Tracheal epithelial cell (primary cell): ENCODE measurements around the gene PRRC2B. TPM values are rescaled to one million over a fixed set of nuclear protein-coding genes. Genes with fewer than 3 reads are reported as not detected.

Experiments
- total RNA-seq: library from RNA; depleted of rRNA; stranded (reverse); fragments of >200 nt; gene quantifications from 2 replicates; pipeline ENCODE4 v1.2.1, GENCODE V29; 2014

PRRC2B gene
- total RNA-seq, result 35.4 and 43.1 TPM in 2 replicates

GRCh38 chr9:131393622-131394463 is at the start of gene PRRC2B:
Gene PRRC2B (plus strand): TSS chr9:131394086. CDS start chr9:131430145, 36,059 bp downstream.

GRCh38 chr9:131502781-131503625 is 109.1 kb downstream of the PRRC2B start, which contains the start of gene POMT1:
Gene POMT1 (plus strand): TSS chr9:131502918. CDS start chr9:131504219, 1,301 bp downstream.

GRCh38 chr9:131530920-131531832 is 137.3 kb downstream of the PRRC2B start, which contains the start of gene UCK1:
Gene UCK1 (minus strand): TSS chr9:131531263. CDS start chr9:131531174, 89 bp downstream.

GRCh38 chr9:131545003-131545785 is 151.3 kb downstream of the PRRC2B start, which contains the start of gene PRRT1B:
Gene PRRT1B (plus strand): TSS chr9:131545523. CDS start chr9:131545616, 93 bp downstream.

Other genes starting within 250 kb of the PRRC2B start
- gene FAM78A, start 117.6 kb upstream of the PRRC2B start, total RNA-seq, result 0.72 TPM in 1 of 2 replicates, not detected in the other
- gene PLPP7, start 104.4 kb upstream of the PRRC2B start, total RNA-seq, result 2.2 TPM in 1 of 2 replicates, not detected in the other
- 14.1 and 26.7 TPM in 2 replicates for gene POMT1, start 108.8 kb downstream of the PRRC2B start, total RNA-seq
- 9.8 and 12.8 TPM in 2 replicates for gene UCK1, start 137.2 kb downstream of the PRRC2B start, total RNA-seq
- gene PRRT1B, start 151.4 kb downstream of the PRRC2B start, total RNA-seq, result not detected in 2 replicates